ENCODE measurements around the gene SLC6A11.

- TF ChIP-seq CTCF (IDR thresholded peaks at IDR 0.05), result no peak
- TF ChIP-seq POLR2A (IDR thresholded peaks at IDR 0.05), result no peak
These were observed 17.2 kb upstream of the SLC6A11 start for GRCh38 chr3:10798600-10799367.

Measured in tibial nerve (tissue), 3 donors.